Loucy (cell line): ENCODE measurements around the gene CYP3A5.

Experiments
- CTCF ChIP-seq: fragments of 200-600 bp; sonication (generic); conservative IDR thresholded peaks from 2 replicates; pipeline ENCODE4 v1.5.1; 2014; ENCODE audit warnings: mild to moderate bottlenecking, antibody characterized with exemption, low read length
- EZH2phosphoT487 ChIP-seq: fragments of 200-600 bp; IDR thresholded peaks from 2 replicates; pipeline ENCODE4 v1.6.1; 2018; ENCODE audit warnings: antibody characterized with exemption, mild to moderate bottlenecking, moderate library complexity, borderline replicate concordance

GRCh38 chr7:99666013-99666395 lies 13.8 kb downstream of the CYP3A5 start:
- TF ChIP-seq CTCF: no peak
- no peak for TF ChIP-seq EZH2phosphoT487
